ENCODE data around the gene CORO1C. TPM values are rescaled to one million over a fixed set of nuclear protein-coding genes. Genes with fewer than 3 reads are reported as not detected.

CORO1C gene
- total RNA-seq, 1 experiment from 2014 or later = 195 TPM

GRCh38 chr12:108683906-108684556 is 47.3 kb downstream of the CORO1C start:
- H3K36me3 Mint-ChIP-seq (ENCODE audit: insufficient read depth, unreplicated experiment) = peaks cover 25% of the 10 kb centered on the region
- peaks cover 38% of the 10 kb centered on the region for H3K4me1 Mint-ChIP-seq (ENCODE audit: low read depth, unreplicated experiment)
- CTCF ChIA-PET = interaction anchor here (1.3 to 2.3 kb wide), 2 partner anchors 18 to 19 kb away, joined by 3 to 5 read pairs; no protein-coding TSS in a partner anchor
- POLR2A ChIA-PET = no interaction called here
- Histone ChIP-seq H3K4me3 (ENCODE audit: low read depth, low read length) (no peak overlapping the region), H3K4me1 (peaks cover 34% of the 10 kb centered on the region), H3K27me3 (replicated peaks; ENCODE audit: control insufficient read depth, insufficient read depth, low read length) (no peaks in the 10 kb centered on the region), H3K9me3 (no peaks in the 10 kb centered on the region), H3K36me3 (ENCODE audit: control insufficient read depth, insufficient read depth, low read length) (no peaks in the 10 kb centered on the region)
- H3K27ac Mint-ChIP-seq (ENCODE audit: unreplicated experiment) = peak overlapping the region; percentile 72
- peak in 1 of 2 experiments; percentile 34 for DNase-seq
- no peaks in the 10 kb centered on the region for H3K9me3 Mint-ChIP-seq (ENCODE audit: unreplicated experiment)
- TF ChIP-seq CTCF (IDR thresholded peaks at IDR 0.05; ENCODE audit: insufficient read depth in 1 of 2, low read depth in 1 of 2, low read length in 1 of 2, severe bottlenecking in 1 of 2, unreplicated experiment in 1 of 2) = no peak
- intact Hi-C loops (cut with micrococcal nuclease; ENCODE audit: unreplicated experiment) = loop anchor here (5.0 kb wide), 1 partner anchor 118 kb away; no protein-coding TSS in a partner anchor
- H3K27me3 Mint-ChIP-seq (ENCODE audit: insufficient read depth, unreplicated experiment) = no peaks in the 10 kb centered on the region
- no TSS peak for BruUV-seq (replicated peaks)
- H3K4me3 Mint-ChIP-seq (ENCODE audit: unreplicated experiment) = peak overlapping the region; percentile 62

GRCh38 chr12:108681317-108681716 is 50.0 kb downstream of the CORO1C start:
- no TSS peak for BruUV-seq (replicated peaks)
- Mint-ChIP-seq H3K4me1 (ENCODE audit: low read depth, unreplicated experiment) (peaks cover 38% of the 10 kb centered on the region), H3K4me3 (ENCODE audit: unreplicated experiment) (no peak overlapping the region), H3K27ac (ENCODE audit: unreplicated experiment) (no peak overlapping the region), H3K9me3 (ENCODE audit: unreplicated experiment) (no peaks in the 10 kb centered on the region), H3K27me3 (ENCODE audit: insufficient read depth, unreplicated experiment) (no peaks in the 10 kb centered on the region), H3K36me3 (ENCODE audit: insufficient read depth, unreplicated experiment) (peaks cover 34% of the 10 kb centered on the region)
- intact Hi-C loops (cut with micrococcal nuclease; ENCODE audit: unreplicated experiment) = loop anchor here (5.0 kb wide), 1 partner anchor 121 kb away; no protein-coding TSS in a partner anchor
- ChIA-PET CTCF (no interaction called here), POLR2A (no interaction called here)
- H3K4me1 ChIP-seq = peaks cover 31% of the 10 kb centered on the region
- no peak for TF ChIP-seq CTCF (IDR thresholded peaks at IDR 0.05; ENCODE audit: insufficient read depth in 1 of 2, low read depth in 1 of 2, low read length in 1 of 2, severe bottlenecking in 1 of 2, unreplicated experiment in 1 of 2)
- H3K4me3 ChIP-seq (ENCODE audit: low read depth, low read length) = no peak overlapping the region
- H3K9me3 ChIP-seq = no peaks in the 10 kb centered on the region
- H3K27me3 ChIP-seq (replicated peaks; ENCODE audit: control insufficient read depth, insufficient read depth, low read length) = no peaks in the 10 kb centered on the region
- DNase-seq = no peak
- no peaks in the 10 kb centered on the region; the same call in 1 of the 2 replicates for H3K36me3 ChIP-seq (ENCODE audit: control insufficient read depth, insufficient read depth, low read length)

- Histone ChIP-seq H3K9me3 (no peaks in the 10 kb centered on the region), H3K36me3 (ENCODE audit: control insufficient read depth, insufficient read depth, low read length) (no peaks in the 10 kb centered on the region; the same call in 1 of the 2 replicates), H3K4me3 (ENCODE audit: low read depth, low read length) (no peak overlapping the region), H3K4me1 (peaks cover 12% of the 10 kb centered on the region), H3K27me3 (replicated peaks; ENCODE audit: control insufficient read depth, insufficient read depth, low read length) (no peaks in the 10 kb centered on the region)
- Mint-ChIP-seq H3K4me3 (ENCODE audit: unreplicated experiment) (no peak overlapping the region), H3K4me1 (ENCODE audit: low read depth, unreplicated experiment) (peaks cover 38% of the 10 kb centered on the region), H3K27me3 (ENCODE audit: insufficient read depth, unreplicated experiment) (no peaks in the 10 kb centered on the region), H3K9me3 (ENCODE audit: unreplicated experiment) (no peaks in the 10 kb centered on the region), H3K36me3 (ENCODE audit: insufficient read depth, unreplicated experiment) (peaks cover 52% of the 10 kb centered on the region), H3K27ac (ENCODE audit: unreplicated experiment) (no peak overlapping the region)
- TF ChIP-seq CTCF (IDR thresholded peaks at IDR 0.05; ENCODE audit: insufficient read depth in 1 of 2, low read depth in 1 of 2, low read length in 1 of 2, severe bottlenecking in 1 of 2, unreplicated experiment in 1 of 2) = no peak
- BruUV-seq (replicated peaks) = no TSS peak
- no peak for DNase-seq
- POLR2A ChIA-PET = no interaction called here
- CTCF ChIA-PET = no interaction called here
- intact Hi-C loops (cut with micrococcal nuclease; ENCODE audit: unreplicated experiment) = no loop called here
Measured at GRCh38 chr12:108679106-108679681, 52.1 kb downstream of the CORO1C start.

Data from Caco-2 (cell line).